Fibroblast of the conjunctiva (primary cell): Measurements from ENCODE around the gene UQCRC2.
"Not testable (repeated sequence)": the region's sequence is repeated elsewhere in the genome, so short reads cannot be mapped to it uniquely, and the experiment has no call there.

ENCODE experiments used
- DNase-seq: peaks from one replicate; pipeline ENCODE4 v3.0.0-alpha.2; 2010; ENCODE audit warnings: low read depth

The UQCRC2 gene

DNA sequence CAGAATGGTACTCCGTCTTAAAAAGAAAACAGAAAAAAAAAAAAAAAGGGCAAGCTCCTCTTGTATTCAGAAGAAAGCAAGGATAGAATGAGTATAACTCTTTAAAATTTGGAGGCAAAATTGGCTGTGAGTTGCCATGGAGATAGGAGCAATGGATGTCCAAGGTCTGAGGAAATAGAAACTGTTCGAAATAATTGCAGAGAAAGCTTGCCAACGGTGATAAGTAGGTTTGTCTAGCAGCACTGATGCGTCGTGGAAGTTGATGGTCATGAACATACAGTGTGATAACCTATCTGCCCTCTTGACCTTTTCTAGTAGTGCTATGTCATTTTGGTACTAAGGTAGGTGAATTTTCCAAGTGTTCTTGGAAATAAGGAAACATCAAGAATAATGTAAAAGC is 57.7 kb downstream of the UQCRC2 start:
- DNase-seq = no peak

DNA sequence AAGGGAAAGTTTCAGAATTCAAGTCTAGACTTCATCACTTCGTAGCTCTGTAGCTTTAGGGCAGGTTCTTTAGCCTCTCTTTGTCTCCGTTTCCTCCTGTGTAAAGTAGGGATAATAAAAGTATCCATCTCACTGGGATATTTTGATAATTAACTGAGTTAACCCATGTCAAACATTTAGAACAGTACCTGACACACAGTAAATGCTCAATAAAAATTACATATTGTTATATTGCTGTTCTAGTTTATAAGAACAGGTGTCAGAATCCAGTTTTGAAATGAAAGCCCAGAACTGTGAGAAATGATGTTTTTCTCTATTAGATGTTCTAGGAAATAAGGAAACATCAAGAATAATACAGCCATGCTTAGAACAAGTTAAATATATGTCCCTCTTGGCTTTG is 59.1 kb downstream of the UQCRC2 start:
- DNase-seq = no peak

DNA sequence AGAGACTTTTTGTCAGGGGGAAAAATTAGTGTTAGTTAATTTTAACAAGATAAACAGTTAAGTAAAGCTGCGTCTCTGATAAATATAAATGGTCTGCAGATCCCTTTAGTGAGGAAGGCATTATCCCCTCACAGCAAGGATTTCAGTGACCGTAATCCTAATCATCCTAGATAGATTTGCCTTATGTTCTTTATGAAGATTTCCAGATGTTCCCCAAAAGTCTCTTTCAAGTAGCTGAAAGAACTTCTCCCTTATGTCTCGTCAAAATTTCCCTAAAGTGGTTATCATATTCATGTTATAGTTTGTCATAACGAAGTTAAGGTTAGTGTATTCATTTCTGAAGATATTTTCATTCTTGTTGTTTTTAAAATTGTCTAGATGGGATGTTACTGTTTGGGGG is 60.3 kb downstream of the UQCRC2 start:
- DNase-seq = no peak

DNA sequence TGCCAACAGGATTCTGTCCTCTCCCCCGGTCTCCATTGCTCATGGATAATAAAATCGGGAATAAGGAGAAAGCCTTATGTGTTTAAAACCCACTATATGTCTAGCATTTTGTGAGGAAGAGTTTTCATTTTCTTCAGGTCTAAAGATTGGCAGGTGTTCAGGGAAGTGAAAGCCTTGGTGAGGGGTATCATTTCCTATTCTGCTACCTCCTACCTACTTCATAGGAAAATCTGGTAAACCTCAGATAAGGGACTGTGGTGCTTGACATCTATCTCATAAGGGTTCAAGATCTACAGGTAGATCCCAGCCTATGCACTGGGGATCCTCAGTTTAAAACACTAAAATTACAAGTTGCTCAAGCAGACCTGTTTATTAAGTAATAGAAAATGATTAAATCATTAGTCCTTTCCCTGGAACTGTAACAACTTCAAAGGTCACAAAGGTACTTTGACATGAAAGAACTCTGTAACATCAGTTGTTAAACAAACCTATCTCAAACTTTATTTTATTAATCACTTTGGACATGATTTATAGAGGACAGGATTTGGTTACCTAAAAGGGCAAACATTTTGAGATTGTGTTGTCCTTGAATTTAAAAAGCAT is 61.2 kb downstream of the UQCRC2 start:
- no peak for DNase-seq

DNA sequence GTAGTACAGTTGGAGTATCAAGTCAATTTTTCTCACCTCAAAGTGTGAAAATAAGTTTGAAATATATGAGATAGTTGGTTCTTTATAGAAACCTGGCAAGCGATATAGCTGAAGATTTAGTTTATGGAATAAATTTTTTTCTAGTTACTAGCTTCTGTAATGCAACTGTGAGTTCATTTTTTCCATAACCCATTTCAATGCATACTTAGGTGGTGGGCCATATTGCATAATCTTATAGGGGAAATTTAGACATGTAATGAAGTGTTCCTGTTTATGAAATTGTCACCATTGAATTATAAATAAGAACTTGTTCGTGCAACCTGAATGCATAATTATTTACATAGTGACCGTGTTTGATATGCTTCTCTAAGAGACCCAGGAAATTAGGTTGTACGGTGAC is 63.8 kb downstream of the UQCRC2 start:
- DNase-seq = no peak

DNA sequence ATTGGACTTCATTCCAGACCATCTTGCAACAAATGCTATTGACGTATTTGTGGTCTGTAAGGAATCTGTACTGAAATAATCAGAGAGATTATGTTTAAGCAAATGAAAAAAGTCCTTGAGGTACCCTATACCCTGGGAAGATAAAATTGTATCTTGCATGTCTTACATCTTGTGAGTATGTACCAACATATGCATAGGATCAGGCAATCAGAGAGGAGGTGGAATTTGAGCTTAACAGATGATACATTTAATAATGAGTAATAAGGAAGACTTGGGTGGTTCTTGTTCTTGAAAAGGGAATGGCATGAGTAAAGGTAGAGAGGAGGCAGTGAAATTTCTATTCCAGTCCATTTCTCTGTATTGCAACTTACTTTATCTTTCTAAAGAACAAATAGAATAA is 65.4 kb downstream of the UQCRC2 start:
- no peak for DNase-seq

DNA sequence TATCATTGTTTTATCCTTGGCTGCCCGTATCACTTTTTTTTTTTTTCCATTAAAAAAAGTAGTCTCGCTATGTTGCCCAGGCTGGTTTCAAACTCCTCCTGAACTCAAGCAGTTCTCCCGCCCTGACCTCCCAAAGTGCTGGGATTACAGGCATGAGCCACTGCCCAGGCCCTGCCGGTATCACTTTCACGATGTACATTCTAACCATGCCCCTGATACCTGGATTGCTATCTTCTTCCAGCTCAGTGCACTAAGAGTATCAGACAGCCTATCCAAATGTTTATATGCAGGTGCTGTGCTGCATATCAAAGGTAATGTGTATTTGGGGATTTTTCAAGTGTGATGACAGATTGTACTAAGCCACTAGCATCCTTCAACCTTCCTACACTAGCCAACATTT is 69.0 kb downstream of the UQCRC2 start:
- DNase-seq = no peak

DNA sequence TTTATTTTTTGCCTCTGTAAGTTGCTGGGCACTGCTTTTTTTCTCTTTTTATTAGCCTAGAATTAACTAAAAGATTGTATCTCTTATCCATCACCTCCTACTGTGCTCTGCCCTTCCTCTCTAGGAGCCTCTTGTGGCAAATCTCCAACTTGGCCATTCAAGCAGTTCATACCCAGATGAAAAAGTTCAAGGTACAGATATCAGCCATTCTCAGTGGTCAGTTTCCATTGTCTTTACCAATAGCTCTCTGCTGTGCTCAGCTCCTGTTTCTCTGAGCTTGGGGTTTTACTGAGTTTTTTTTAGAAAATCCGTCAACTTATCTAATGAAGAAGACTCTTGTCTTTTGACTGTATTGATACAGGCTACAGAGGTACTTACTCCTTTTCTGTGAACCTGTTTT is 70.3 kb downstream of the UQCRC2 start:
- no peak for DNase-seq

DNA sequence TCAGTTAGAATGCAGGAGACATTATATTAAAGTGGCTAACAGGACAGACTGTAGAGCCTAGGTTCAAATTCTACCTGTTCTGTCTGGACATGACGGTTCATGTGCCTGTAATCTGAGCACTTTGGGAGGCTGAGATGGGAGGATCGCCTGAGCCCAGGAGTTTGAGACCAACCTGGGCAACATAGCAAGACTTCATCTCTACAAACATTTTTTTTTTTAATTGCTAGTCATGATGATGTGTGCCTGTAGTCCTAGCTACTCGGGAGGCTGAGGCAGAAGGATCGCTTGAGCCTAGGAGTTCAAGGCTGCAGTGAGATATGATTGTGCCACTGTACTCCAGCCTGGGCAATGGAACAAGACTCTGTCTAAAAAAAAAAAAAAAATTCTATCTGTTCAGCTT is 71.6 kb downstream of the UQCRC2 start:
- DNase-seq = not testable (repeated sequence)

DNA sequence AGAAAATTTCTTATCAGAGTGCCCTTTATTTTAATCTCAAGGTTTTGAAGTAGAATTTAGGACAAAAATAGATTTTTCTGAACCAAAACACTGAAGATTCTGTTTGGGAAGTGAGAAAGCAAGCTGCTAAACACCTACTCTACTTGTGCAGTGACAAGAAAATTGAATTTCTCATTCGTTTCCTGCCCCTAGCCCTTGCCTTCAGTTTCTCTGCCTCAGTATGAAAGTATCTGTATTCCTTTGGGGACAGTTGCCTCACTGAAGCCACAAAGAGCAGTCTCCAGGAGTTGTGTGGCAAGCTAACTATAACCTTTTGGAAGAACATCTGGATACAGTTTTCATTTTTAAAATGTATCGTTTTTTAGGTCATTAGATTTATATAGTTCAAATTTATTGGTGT is 74.5 kb downstream of the UQCRC2 start:
- no peak for DNase-seq

DNA sequence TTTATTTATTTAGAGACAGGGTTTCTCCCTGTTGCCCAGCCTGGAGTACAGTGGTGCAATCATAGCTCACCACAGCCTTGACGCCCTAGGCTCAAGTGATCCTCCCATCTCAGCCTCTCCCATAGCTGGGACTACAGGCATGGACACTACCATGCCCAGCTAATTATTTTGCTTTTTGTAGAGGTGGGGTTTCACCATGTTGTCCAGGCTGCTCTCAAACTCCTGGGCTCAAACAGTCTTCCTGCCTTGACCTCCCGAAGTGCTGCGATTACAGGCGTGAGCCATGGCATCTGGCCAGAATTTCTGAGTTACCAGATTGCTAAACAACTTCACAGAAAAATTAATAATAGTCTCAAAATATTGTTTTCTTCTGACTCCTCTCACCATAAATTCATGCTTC is 76.5 kb downstream of the UQCRC2 start:
- DNase-seq = no peak

DNA sequence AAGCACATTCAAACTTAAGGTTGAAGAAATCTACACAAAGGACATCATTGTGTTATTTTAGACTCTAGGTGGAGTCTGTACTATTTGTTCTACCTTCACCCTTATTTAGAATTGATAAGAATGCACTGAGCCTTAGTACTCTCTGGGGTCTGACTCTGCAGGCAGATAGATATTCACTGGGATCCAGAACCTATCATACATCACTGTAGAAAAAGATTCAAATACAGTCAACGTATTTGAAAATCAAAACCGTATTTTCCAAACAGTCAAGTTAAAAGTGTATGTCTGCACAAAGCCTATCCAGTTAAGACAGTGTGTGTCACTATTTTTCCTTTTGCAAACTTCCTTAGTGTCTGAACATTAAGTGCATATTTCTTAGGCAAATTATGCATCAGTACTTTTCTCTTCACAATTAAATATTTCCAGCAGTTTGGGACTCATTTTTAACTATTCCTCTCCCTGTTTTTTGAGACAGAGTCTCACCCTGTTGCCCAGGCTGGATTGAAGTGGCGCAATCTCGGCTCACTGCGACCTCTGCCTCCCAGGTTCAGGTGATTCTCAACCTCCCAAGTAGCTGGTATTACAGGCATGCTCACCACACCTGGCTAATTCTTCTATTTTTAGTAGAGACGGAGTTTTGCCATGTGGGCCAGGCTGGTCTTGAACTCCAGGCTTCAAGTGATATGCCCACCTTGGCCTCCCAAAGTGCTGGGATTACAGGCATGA is 77.1 kb downstream of the UQCRC2 start:
- no peak for DNase-seq

DNA sequence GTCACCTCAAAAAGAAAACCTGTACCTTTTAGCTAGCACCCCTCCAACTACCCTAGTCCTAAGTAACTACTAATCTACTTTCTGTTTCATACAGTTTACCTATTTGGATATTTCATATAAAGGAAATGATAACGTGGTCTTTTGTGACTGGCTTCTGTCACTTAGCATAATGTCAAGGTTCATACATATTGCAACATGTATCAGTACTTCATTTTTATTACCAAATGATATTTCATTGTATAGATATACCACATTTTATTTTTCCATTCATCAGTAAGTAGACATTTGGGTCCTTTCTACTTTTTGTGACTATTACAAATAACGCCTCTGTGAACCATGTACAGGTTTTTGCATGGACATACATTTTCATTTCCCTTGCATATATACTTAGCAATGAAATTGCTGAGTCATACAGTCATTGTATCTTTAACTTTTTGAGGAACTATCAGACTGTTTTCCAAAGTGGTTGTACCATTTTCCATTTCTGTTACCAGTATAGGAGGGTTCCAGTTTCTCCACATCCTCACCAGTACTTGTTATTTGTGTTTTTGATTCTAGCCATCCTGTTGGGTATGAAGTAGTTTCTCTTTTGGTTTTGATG is 78.4 kb downstream of the UQCRC2 start:
- DNase-seq = no peak
